ENCODE results near the gene HOXA2. TPM values are rescaled to one million over a fixed set of nuclear protein-coding genes. Genes with fewer than 3 reads are reported as not detected.

Gene HOXA2
- total and polyA plus RNA-seq, 7 donors, result 0.17 to 1.1 (median 0.42) TPM

DNA sequence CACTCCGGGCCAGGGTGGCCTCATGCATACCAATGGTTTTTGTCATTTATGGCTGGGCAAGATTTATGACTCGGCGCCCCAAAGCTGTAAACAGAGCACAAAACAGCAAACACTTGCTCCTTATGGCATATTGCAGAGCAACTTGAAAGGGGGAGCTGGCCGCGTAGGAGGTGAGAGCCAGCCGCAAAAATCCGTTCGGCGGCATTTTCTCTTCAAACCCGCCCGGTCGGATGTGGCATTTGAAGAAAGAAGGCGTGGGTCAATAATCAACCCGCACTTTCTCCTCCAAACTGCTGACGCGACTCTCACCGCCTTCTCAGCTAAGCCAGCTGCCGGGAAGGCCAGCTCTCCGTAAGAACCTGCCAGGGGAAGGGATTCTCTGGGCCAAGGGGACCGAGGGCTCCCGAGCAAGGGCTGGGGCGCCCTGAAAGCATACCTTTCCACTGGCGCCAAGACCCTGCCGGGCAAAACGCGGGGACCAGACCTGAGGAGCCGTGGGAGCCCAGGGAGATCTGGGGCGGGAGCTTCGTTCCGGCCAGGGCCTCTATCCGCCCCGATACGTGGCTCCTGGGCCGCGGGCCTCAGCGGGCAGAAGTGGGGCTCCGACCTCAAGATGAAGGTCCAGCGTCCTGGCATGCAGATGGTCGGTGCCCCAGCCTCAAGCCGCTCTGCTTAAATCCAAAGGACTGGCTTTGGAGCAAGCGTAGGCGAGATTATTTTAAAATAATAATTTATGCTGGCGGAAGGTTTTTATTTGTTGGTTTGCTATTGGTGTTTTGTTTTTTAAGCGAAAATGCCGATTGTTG, 12.9 kb upstream of the HOXA2 start:
- 66 to 72% (median 71%) methylated on average over 45 of the region's 45 CpGs for WGBS, 3 donors
- Histone ChIP-seq H3K36me3 (ENCODE audit: insufficient read depth in 1 of 2, low read depth in 1 of 2) (peaks cover 0 to 2% of the 10 kb centered on the region in 2 donors), H3K27me3 (ENCODE audit: insufficient read depth in 3 of 3, low read length in 2 of 3) (no peaks in the 10 kb centered on the region), H3K4me3 (peak overlapping the region; percentile 46), H3K4me1 (peaks cover 34% of the 10 kb centered on the region), H3K9me3 (no peaks in the 10 kb centered on the region), H3K27ac (peak overlapping the region; percentile 64)
- intact Hi-C loops (cut with DNase I), result no loop called here
- TF ChIP-seq CTCF (IDR thresholded peaks at IDR 0.05), result no peak
- DNase-seq (peak in 1 of 2 donors; percentile 49), ATAC-seq (no peak)

DNA sequence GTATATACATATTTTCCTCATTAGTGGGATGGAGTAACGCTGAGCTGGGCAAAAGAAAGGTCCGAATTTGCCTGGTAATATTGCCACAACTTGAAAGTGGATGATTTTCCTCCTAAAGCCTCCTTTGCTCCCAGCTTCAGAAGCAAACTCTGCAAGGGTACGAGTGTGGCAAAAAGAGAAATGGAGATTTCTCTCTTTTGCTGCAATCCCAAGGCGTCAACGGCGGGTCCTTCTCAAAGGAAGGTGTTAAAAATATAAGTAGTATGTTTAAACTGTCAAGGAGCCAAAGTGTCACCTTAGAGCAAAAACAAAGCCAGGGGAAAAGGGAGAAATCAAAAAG, 12.4 kb upstream of the HOXA2 start:
- intact Hi-C loops (cut with DNase I), result no loop called here
- no peak for DNase-seq
- Histone ChIP-seq H3K27ac (peak overlapping the region; percentile 64), H3K4me3 (peak overlapping the region; percentile 46), H3K27me3 (ENCODE audit: insufficient read depth in 3 of 3, low read length in 2 of 3) (no peaks in the 10 kb centered on the region), H3K4me1 (peaks cover 33% of the 10 kb centered on the region), H3K9me3 (no peaks in the 10 kb centered on the region), H3K36me3 (ENCODE audit: insufficient read depth in 1 of 2, low read depth in 1 of 2) (peaks cover 0 to 2% of the 10 kb centered on the region in 2 donors)
- TF ChIP-seq CTCF (IDR thresholded peaks at IDR 0.05), result no peak
- ATAC-seq, result no peak
- 70 to 72% (median 70%) methylated on average over 6 of the region's 6 CpGs for WGBS, 3 donors

GRCh38 chr7:27113991-27114769, 11.7 kb upstream of the HOXA2 start:
- Histone ChIP-seq H3K27ac (peak overlapping the region; percentile 92), H3K27me3 (ENCODE audit: insufficient read depth in 3 of 3, low read length in 2 of 3) (no peaks in the 10 kb centered on the region), H3K9me3 (no peaks in the 10 kb centered on the region), H3K4me3 (peak overlapping the region; percentile 82), H3K4me1 (peaks cover 30% of the 10 kb centered on the region), H3K36me3 (ENCODE audit: insufficient read depth in 1 of 2, low read depth in 1 of 2) (peaks cover 0 to 2% of the 10 kb centered on the region in 2 donors)
- DNase-seq (peak; percentile 67 to 69), ATAC-seq (peak; percentile 49 to 66 (median 53))
- intact Hi-C loops (cut with DNase I), result no loop called here
- WGBS, 3 donors, result 16 to 22% (median 21%) methylated on average over 15 to 26 of the region's 26 CpGs
- TF ChIP-seq CTCF (IDR thresholded peaks at IDR 0.05), result no peak

GRCh38 chr7:27112955-27113949, 10.8 kb upstream of the HOXA2 start:
- WGBS, 3 donors, result 17 to 32% (median 17%) methylated on average over 32 to 57 of the region's 57 CpGs
- TF ChIP-seq CTCF (IDR thresholded peaks at IDR 0.05), result no peak
- DNase-seq (peak; percentile 71 to 83), ATAC-seq (peak; percentile 48 to 88 (median 84))
- Histone ChIP-seq H3K36me3 (ENCODE audit: insufficient read depth in 1 of 2, low read depth in 1 of 2) (peaks cover 0 to 2% of the 10 kb centered on the region in 2 donors), H3K27me3 (ENCODE audit: insufficient read depth in 3 of 3, low read length in 2 of 3) (no peaks in the 10 kb centered on the region), H3K4me1 (peaks cover 30% of the 10 kb centered on the region), H3K27ac (peak overlapping the region; percentile 92), H3K4me3 (peak overlapping the region; percentile 82), H3K9me3 (no peaks in the 10 kb centered on the region)
- intact Hi-C loops (cut with DNase I), result no loop called here

All from psoas muscle (tissue), 8 donors.